Colonic mucosa (tissue), 4 donors: ENCODE measurements around the gene AKAP3. TPM values are rescaled to one million over a fixed set of nuclear protein-coding genes. Genes with fewer than 3 reads are reported as not detected.

Experiments used
- DNase-seq: peaks from one replicate; pipeline ENCODE4 v3.0.0-alpha.2; 2020
- H3K27ac ChIP-seq: fragments of 200-600 bp; one replicate; pipeline ENCODE4 v1.8.0; 2021
- H3K27me3 ChIP-seq: fragments of 200-600 bp; one replicate; pipeline ENCODE4 v1.8.0; 2021
- H3K36me3 ChIP-seq: fragments of 200-600 bp; one replicate; pipeline ENCODE4 v1.8.0; 2021
- H3K4me1 ChIP-seq: fragments of 200-600 bp; one replicate; pipeline ENCODE4 v1.8.0; 2021; ENCODE audit warnings: mild to moderate bottlenecking
- H3K4me3 ChIP-seq: fragments of 200-600 bp; one replicate; pipeline ENCODE4 v1.8.0; 2021
- H3K9ac ChIP-seq, 2 donors: one replicate each; pipeline ENCODE4 v1.7.0; 2013; ENCODE audit warnings: control low read depth in 2 of 2, low read depth in 2 of 2, low read length in 2 of 2
- H3K9me3 ChIP-seq: fragments of 200-600 bp; one replicate; pipeline ENCODE4 v1.8.0; 2021
- CTCF ChIP-seq: fragments of 200-600 bp; IDR thresholded peaks from one replicate; pipeline ENCODE4 v1.8.0; 2022; ENCODE audit warnings: antibody characterized with exemption, mild to moderate bottlenecking
- intact Hi-C: fragments of 100-400 bp; cut with DNase I; formaldehyde crosslinking; loops from one replicate; pipeline ENCODE4 v1.14.1; 2022
- total RNA-seq, 2 donors: library from RNA; stranded (reverse); fragmentation: NEBNext Ultra II Directional in 1 of 2; extraction: Animal tissue kit (Norgen Biotek cat#: 25700) in 1 of 2; gene quantifications; one replicate each; pipeline ENCODE4 v1.2.1, GENCODE V29; 2021
- donor health status: healthy.
- donor health status: DM: no; HTN: no; CAD: no.
- donor health status: DM: no; HTN: no; CAD: no.

Gene AKAP3
- total RNA-seq, 2 donors from 2014 or later, result 2.0 to 3.3 TPM

- H3K4me3 ChIP-seq, result no peak overlapping the region
- H3K9ac ChIP-seq, result no peak overlapping the region
- H3K4me1 ChIP-seq, result peaks cover 6% of the 10 kb centered on the region
- H3K36me3 ChIP-seq, result no peaks in the 10 kb centered on the region
- intact Hi-C loops, result no loop called here
- DNase-seq, result no peak
- TF ChIP-seq CTCF, result no peak
- H3K27ac ChIP-seq, result no peak overlapping the region
- no peaks in the 10 kb centered on the region for H3K9me3 ChIP-seq
- no peaks in the 10 kb centered on the region for H3K27me3 ChIP-seq
These were observed 82.4 kb downstream of the AKAP3 start for GRCh38 chr12:4566474-4566873.

Other genes starting within 250 kb of the AKAP3 start
- not detected for gene FGF6, start 203.2 kb downstream of the AKAP3 start, total RNA-seq
- gene RAD51AP1, start 110.2 kb downstream of the AKAP3 start, total RNA-seq, result 10 to 100 TPM in 1 of 2 donors, 1 to 10 TPM in 1; 6.6 to 22.3 TPM
- gene DYRK4, start 86.8 kb downstream of the AKAP3 start, total RNA-seq, result 10 to 100 TPM; 20.9 to 26.7 TPM
- gene NDUFA9, start 63 bp upstream of the AKAP3 start, total RNA-seq, result 100 to 1,000 TPM; 184 to 225 TPM
- gene GALNT8, start 71.3 kb upstream of the AKAP3 start, total RNA-seq, result 10 to 100 TPM; 21.6 to 31.6 TPM